Liver (tissue), 9 donors: ENCODE results near the gene IFT74. TPM values are rescaled to one million over a fixed set of nuclear protein-coding genes. Genes with fewer than 3 reads are reported as not detected.

Experiments used
- DNase-seq: peaks from one replicate; pipeline ENCODE4 v3.0.0-alpha.2; 2017; ENCODE audit warnings: low spot score
- H3K27ac ChIP-seq, 2 donors: one replicate each; pipeline ENCODE4 v1.7.0; 2013; ENCODE audit warnings: inconsistent platforms in 2 of 2, low read length in 2 of 2, control low read depth in 1 of 2, low read depth in 1 of 2, mild to moderate bottlenecking in 1 of 2
- H3K27me3 ChIP-seq, 4 donors: one replicate each; pipeline versions ENCODE4 v1.6.1 to v1.7.0; 2013; ENCODE audit warnings: low read length in 3 of 4, inconsistent platforms in 1 of 4, mild to moderate bottlenecking in 1 of 4, moderate library complexity in 1 of 4; ENCODE audit not compliant: control insufficient read depth in 4 of 4, insufficient read depth in 4 of 4
- H3K36me3 ChIP-seq, 4 donors: one replicate each; pipeline versions ENCODE4 v1.6.1 to v1.7.0; 2013; ENCODE audit warnings: low read length in 3 of 4, mild to moderate bottlenecking in 3 of 4, low read depth in 1 of 4, moderate library complexity in 1 of 4; ENCODE audit not compliant: control insufficient read depth in 4 of 4, insufficient read depth in 3 of 4
- H3K4me1 ChIP-seq, 4 donors: one replicate each; pipeline versions ENCODE4 v1.6.1 to v1.7.0; 2013; ENCODE audit warnings: low read length in 3 of 4, mild to moderate bottlenecking in 3 of 4, moderate library complexity in 1 of 4; ENCODE audit not compliant: control insufficient read depth in 4 of 4, insufficient read depth in 4 of 4
- H3K4me3 ChIP-seq, 3 donors: one replicate each; pipeline versions ENCODE4 v1.6.1 to v1.7.0; 2013; ENCODE audit warnings: low read length in 3 of 3, control low read depth in 1 of 3, low read depth in 1 of 3, mild to moderate bottlenecking in 1 of 3
- H3K9ac ChIP-seq, 2 donors: one replicate each; pipeline ENCODE4 v1.7.0; 2013; ENCODE audit warnings: low read length in 2 of 2, mild to moderate bottlenecking in 2 of 2, moderate library complexity in 2 of 2, control low read depth in 1 of 2, low read depth in 1 of 2
- H3K9me3 ChIP-seq, 4 donors: one replicate each; pipeline versions ENCODE4 v1.6.1 to v1.7.0; 2013; ENCODE audit warnings: low read length in 3 of 4; ENCODE audit not compliant: control insufficient read depth in 4 of 4
- EGR1 ChIP-seq, 2 donors: IDR thresholded peaks; 2 replicates each; pipeline ENCODE4 v1.6.1; 2016 to 2018; ENCODE audit warnings: antibody characterized with exemption in 2 of 2, low read depth in 2 of 2
- FOXA1 ChIP-seq: IDR thresholded peaks from 2 replicates; pipeline ENCODE4 v1.6.1; 2016; ENCODE audit warnings: antibody characterized with exemption
- FOXA2 ChIP-seq: IDR thresholded peaks from 2 replicates; pipeline ENCODE4 v1.6.1; 2016; ENCODE audit warnings: antibody characterized with exemption
- GABPA ChIP-seq, 2 donors: IDR thresholded peaks in 1 of 2; conservative IDR thresholded peaks in 1 of 2; 2 replicates each; pipeline ENCODE4 v1.6.1; 2016; ENCODE audit warnings: antibody characterized with exemption in 2 of 2, mild to moderate bottlenecking in 1 of 2, moderate library complexity in 1 of 2
- HNF4A ChIP-seq, 2 donors: conservative IDR thresholded peaks; 2 replicates each; pipeline ENCODE4 v1.6.1; 2016; ENCODE audit warnings: antibody characterized with exemption in 2 of 2, mild to moderate bottlenecking in 2 of 2
- HNF4G ChIP-seq: IDR thresholded peaks from 2 replicates; pipeline ENCODE4 v1.6.1; 2016; ENCODE audit warnings: antibody characterized with exemption
- JUND ChIP-seq, 2 donors: IDR thresholded peaks; 2 replicates each; pipeline ENCODE4 v1.6.1; 2016; ENCODE audit warnings: antibody characterized with exemption in 2 of 2
- NR2F2 ChIP-seq: IDR thresholded peaks from 2 replicates; pipeline ENCODE4 v1.6.1; 2016; ENCODE audit warnings: antibody characterized with exemption
- RAD21 ChIP-seq, 2 donors: IDR thresholded peaks; 2 replicates each; pipeline ENCODE4 v1.6.1; 2016; ENCODE audit warnings: antibody characterized with exemption in 2 of 2, mild to moderate bottlenecking in 2 of 2
- SP1 ChIP-seq: IDR thresholded peaks from 2 replicates; pipeline ENCODE4 v1.6.1; 2018; ENCODE audit warnings: antibody characterized with exemption, mild to moderate bottlenecking
- TAF1 ChIP-seq: conservative IDR thresholded peaks from 2 replicates; pipeline ENCODE4 v1.6.1; 2016; ENCODE audit warnings: antibody characterized with exemption, mild to moderate bottlenecking
- WGBS: extraction: QIAGEN DNeasy Blood & Tissue Kit; methylation state at CpG from one replicate; pipeline ENCODE4 v1.1.7; 2013; 5-methylcytosine and 5-hydroxymethylcytosine counted together
- polyA plus RNA-seq, 2 donors: library from polyadenylated mRNA; stranded (reverse) in 1 of 2; unstranded in 1 of 2; fragments of 200-250 nt in 1 of 2; fragments of >200 nt in 1 of 2; fragmentation: Nextera tagmentation in 1 of 2; extraction: Ambion mirVana in 1 of 2; gene quantifications; one replicate each; pipeline versions ENCODE4 v1.2.1 to v1.2.3, GENCODE V29; 2013 to 2015
- total RNA-seq, 2 donors: library from RNA; depleted of rRNA; stranded (reverse); fragments of >200 nt; gene quantifications; one replicate each; pipeline ENCODE4 v1.2.3, GENCODE V29; 2014
- TF ChIP-seq, protein P1 (sequence below): IDR thresholded peaks from 2 replicates; pipeline ENCODE4 v1.6.1; 2016; ENCODE audit warnings: antibody characterized with exemption
- TF ChIP-seq, protein P2 (sequence below): IDR thresholded peaks from 2 replicates; pipeline ENCODE4 v1.6.1; 2016; ENCODE audit warnings: antibody characterized with exemption
- TF ChIP-seq, protein P3 (sequence below): IDR thresholded peaks from 2 replicates; pipeline ENCODE4 v1.6.1; 2016; ENCODE audit warnings: antibody characterized with exemption
- TF ChIP-seq, protein P4 (sequence below): fragments of 150-350 bp; IDR thresholded peaks from 2 replicates; pipeline ENCODE4 v1.5.1; 2017; ENCODE audit warnings: improper control_type of control experiment, low read depth, low read length; ENCODE audit not compliant: missing input control
- TF ChIP-seq, protein P5 (sequence below): IDR thresholded peaks from 2 replicates; pipeline ENCODE4 v1.6.1; 2016; ENCODE audit warnings: antibody characterized with exemption, mild to moderate bottlenecking
- donor health status: healthy.
- donor health status: healthy.
- donor health status: healthy.
- donor health status: healthy.
- donor health status: healthy.

IFT74 gene
- total and polyA plus RNA-seq, 4 donors: 4.9 to 10.5 (median 7.4) TPM

DNA sequence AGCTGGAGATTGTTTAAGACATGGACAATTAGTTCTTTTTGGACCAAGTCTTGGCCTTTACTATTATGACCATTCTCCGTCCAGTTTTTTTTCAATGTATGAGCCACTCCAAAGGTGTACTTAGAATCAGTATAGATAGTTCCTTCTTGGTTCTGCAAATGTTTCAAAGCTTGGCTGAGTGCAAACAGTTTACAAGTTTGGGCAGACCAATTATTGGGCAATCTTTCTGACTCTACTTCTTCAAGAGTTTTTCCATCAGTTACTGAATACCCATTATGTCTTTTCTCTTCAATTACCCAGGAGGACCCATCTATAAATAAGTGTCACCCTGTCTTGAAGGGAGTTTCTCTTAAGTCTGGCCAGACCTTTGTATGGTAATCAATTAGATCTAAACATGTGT, 15.5 kb downstream of the IFT74 start:
- Histone ChIP-seq H3K9me3 (no peaks in the 10 kb centered on the region), H3K4me3 (no peak overlapping the region), H3K36me3 (peaks cover 0 to 3% (median 0%) of the 10 kb centered on the region in 4 donors), H3K9ac (no peak overlapping the region), H3K4me1 (no peaks in the 10 kb centered on the region), H3K27me3 (no peaks in the 10 kb centered on the region), H3K27ac (no peak overlapping the region)
- WGBS: 97% methylated on average over 1 of the region's 1 CpG
- TF ChIP-seq, protein P1, sequence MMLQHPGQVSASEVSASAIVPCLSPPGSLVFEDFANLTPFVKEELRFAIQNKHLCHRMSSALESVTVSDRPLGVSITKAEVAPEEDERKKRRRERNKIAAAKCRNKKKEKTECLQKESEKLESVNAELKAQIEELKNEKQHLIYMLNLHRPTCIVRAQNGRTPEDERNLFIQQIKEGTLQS: no peak
- TF ChIP-seq HNF4A (conservative IDR thresholded peaks at IDR 0.05): no peak
- no peak for TF ChIP-seq JUND (IDR thresholded peaks at IDR 0.05)
- no peak for TF ChIP-seq RAD21 (IDR thresholded peaks at IDR 0.05)
- no peak for TF ChIP-seq EGR1 (IDR thresholded peaks at IDR 0.05; ENCODE audit: low read depth in 2 of 2)
- no peak for TF ChIP-seq HNF4G
- DNase-seq: no peak

DNA sequence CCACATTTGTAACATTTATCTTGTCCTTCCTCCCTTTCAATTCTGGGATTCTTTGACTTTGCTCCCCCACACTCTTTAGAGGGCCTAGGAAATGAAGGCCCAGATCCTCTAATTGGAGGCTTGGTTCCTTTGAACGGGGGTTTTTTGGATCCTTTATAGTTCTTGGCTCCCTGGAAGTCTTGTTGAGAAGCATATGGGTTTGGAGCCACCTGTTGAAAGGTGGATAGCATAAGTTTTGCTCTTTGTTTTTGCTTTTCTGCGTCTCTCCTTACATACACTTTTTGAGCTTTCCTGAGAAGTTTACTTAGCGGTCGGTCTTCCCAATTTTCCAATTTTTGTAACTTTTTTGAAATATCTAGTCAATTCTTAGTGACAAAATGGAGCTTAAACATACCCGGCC, 17.8 kb downstream of the IFT74 start:
- TF ChIP-seq FOXA1: no peak
- TF ChIP-seq, protein P2, sequence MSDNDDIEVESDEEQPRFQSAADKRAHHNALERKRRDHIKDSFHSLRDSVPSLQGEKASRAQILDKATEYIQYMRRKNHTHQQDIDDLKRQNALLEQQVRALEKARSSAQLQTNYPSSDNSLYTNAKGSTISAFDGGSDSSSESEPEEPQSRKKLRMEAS: no peak
- TF ChIP-seq JUND (IDR thresholded peaks at IDR 0.05): no peak
- no peak for TF ChIP-seq HNF4A (conservative IDR thresholded peaks at IDR 0.05)
- TF ChIP-seq, protein P3, sequence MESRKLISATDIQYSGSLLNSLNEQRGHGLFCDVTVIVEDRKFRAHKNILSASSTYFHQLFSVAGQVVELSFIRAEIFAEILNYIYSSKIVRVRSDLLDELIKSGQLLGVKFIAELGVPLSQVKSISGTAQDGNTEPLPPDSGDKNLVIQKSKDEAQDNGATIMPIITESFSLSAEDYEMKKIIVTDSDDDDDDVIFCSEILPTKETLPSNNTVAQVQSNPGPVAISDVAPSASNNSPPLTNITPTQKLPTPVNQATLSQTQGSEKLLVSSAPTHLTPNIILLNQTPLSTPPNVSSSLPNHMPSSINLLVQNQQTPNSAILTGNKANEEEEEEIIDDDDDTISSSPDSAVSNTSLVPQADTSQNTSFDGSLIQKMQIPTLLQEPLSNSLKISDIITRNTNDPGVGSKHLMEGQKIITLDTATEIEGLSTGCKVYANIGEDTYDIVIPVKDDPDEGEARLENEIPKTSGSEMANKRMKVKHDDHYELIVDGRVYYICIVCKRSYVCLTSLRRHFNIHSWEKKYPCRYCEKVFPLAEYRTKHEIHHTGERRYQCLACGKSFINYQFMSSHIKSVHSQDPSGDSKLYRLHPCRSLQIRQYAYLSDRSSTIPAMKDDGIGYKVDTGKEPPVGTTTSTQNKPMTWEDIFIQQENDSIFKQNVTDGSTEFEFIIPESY: no peak
- TF ChIP-seq RAD21 (IDR thresholded peaks at IDR 0.05): no peak
- Histone ChIP-seq H3K9ac (no peak overlapping the region), H3K36me3 (peaks cover 0 to 3% (median 0%) of the 10 kb centered on the region in 4 donors), H3K9me3 (no peaks in the 10 kb centered on the region), H3K4me3 (no peak overlapping the region), H3K4me1 (no peaks in the 10 kb centered on the region), H3K27me3 (no peaks in the 10 kb centered on the region), H3K27ac (no peak overlapping the region)
- WGBS: 87% methylated on average over 5 of the region's 5 CpGs
- DNase-seq: no peak

DNA sequence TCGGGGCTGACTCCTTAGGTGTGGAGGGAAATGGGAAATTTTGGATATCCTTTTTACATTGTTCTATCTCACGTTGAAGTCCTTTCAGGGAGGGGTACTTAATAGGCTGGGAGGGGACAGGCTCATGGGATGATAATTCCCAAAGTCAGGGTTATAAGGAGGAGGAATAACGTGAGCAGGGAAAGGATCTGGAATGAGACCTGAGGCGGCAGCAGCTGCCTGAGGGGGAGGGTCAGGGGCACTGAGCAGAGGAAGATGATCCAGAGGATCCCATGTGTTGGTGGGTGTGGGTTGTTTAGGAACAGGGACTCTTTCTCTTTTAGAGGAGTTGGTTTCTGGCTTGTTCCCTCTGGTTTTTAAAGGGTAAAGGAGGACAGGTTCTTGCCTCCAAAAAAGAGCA, 18.7 kb downstream of the IFT74 start:
- no peak for DNase-seq
- H3K9ac ChIP-seq: no peak overlapping the region
- H3K27me3 ChIP-seq: no peaks in the 10 kb centered on the region
- WGBS: 95% methylated on average over 4 of the region's 4 CpGs
- no peaks in the 10 kb centered on the region for H3K9me3 ChIP-seq
- H3K4me3 ChIP-seq: no peak overlapping the region
- no peaks in the 10 kb centered on the region for H3K4me1 ChIP-seq
- H3K27ac ChIP-seq: no peak overlapping the region
- TF ChIP-seq NR2F2: no peak
- TF ChIP-seq FOXA2: no peak
- no peak for TF ChIP-seq EGR1 (IDR thresholded peaks at IDR 0.05; ENCODE audit: low read depth in 2 of 2)
- TF ChIP-seq HNF4G: no peak
- TF ChIP-seq, protein P4, sequence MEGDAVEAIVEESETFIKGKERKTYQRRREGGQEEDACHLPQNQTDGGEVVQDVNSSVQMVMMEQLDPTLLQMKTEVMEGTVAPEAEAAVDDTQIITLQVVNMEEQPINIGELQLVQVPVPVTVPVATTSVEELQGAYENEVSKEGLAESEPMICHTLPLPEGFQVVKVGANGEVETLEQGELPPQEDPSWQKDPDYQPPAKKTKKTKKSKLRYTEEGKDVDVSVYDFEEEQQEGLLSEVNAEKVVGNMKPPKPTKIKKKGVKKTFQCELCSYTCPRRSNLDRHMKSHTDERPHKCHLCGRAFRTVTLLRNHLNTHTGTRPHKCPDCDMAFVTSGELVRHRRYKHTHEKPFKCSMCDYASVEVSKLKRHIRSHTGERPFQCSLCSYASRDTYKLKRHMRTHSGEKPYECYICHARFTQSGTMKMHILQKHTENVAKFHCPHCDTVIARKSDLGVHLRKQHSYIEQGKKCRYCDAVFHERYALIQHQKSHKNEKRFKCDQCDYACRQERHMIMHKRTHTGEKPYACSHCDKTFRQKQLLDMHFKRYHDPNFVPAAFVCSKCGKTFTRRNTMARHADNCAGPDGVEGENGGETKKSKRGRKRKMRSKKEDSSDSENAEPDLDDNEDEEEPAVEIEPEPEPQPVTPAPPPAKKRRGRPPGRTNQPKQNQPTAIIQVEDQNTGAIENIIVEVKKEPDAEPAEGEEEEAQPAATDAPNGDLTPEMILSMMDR: no peak
- TF ChIP-seq, protein P1: no peak
- no peak for TF ChIP-seq RAD21 (IDR thresholded peaks at IDR 0.05)
- TF ChIP-seq GABPA (IDR thresholded peaks at IDR 0.05 in 1 of 2, conservative IDR thresholded peaks at IDR 0.05 in 1 of 2): no peak
- TF ChIP-seq, protein P5, sequence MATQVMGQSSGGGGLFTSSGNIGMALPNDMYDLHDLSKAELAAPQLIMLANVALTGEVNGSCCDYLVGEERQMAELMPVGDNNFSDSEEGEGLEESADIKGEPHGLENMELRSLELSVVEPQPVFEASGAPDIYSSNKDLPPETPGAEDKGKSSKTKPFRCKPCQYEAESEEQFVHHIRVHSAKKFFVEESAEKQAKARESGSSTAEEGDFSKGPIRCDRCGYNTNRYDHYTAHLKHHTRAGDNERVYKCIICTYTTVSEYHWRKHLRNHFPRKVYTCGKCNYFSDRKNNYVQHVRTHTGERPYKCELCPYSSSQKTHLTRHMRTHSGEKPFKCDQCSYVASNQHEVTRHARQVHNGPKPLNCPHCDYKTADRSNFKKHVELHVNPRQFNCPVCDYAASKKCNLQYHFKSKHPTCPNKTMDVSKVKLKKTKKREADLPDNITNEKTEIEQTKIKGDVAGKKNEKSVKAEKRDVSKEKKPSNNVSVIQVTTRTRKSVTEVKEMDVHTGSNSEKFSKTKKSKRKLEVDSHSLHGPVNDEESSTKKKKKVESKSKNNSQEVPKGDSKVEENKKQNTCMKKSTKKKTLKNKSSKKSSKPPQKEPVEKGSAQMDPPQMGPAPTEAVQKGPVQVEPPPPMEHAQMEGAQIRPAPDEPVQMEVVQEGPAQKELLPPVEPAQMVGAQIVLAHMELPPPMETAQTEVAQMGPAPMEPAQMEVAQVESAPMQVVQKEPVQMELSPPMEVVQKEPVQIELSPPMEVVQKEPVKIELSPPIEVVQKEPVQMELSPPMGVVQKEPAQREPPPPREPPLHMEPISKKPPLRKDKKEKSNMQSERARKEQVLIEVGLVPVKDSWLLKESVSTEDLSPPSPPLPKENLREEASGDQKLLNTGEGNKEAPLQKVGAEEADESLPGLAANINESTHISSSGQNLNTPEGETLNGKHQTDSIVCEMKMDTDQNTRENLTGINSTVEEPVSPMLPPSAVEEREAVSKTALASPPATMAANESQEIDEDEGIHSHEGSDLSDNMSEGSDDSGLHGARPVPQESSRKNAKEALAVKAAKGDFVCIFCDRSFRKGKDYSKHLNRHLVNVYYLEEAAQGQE: no peak
- no peak for TF ChIP-seq TAF1
- TF ChIP-seq, protein P3: no peak
- TF ChIP-seq JUND (IDR thresholded peaks at IDR 0.05): no peak
- TF ChIP-seq HNF4A (conservative IDR thresholded peaks at IDR 0.05): no peak
- no peak for TF ChIP-seq SP1
- TF ChIP-seq, protein P2: no peak
- H3K36me3 ChIP-seq: peaks cover 0 to 3% (median 1%) of the 10 kb centered on the region in 4 donors
